ENCODE measurements around the gene ZMIZ1.

Gene ZMIZ1

DNA sequence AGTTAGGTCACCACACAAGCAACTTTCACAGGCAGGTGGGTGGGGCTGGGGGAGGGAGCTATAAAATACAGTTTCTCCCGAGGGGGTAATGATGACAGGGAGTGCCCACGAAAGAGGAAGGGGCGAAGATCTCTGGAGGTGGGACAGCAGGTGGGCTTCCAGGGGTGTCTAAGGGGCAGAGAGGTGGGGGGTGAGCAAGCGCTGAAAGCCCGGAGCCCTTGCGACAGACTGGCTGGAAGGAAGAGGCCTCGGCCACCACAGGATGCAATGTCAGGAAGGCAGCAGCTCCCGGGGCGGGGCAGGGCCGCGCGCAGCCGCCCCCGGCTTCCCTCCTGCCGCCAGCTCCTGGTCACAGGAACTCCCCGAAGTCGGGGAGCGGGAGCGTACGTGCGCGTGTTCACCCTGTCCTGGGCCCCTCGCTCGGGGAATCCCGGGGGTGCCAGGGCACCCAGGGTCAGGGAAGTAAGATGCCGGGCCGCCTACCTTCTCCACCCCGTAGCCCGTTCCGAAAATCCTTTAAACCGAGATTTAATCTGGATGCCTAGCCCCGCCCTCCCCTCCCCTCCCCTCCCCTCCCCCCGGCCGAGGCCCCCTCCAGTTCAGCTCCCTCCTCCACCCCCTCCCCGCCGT lies 173.3 kb downstream of the ZMIZ1 start:
- DNase-seq, result peak; percentile 61

DNA sequence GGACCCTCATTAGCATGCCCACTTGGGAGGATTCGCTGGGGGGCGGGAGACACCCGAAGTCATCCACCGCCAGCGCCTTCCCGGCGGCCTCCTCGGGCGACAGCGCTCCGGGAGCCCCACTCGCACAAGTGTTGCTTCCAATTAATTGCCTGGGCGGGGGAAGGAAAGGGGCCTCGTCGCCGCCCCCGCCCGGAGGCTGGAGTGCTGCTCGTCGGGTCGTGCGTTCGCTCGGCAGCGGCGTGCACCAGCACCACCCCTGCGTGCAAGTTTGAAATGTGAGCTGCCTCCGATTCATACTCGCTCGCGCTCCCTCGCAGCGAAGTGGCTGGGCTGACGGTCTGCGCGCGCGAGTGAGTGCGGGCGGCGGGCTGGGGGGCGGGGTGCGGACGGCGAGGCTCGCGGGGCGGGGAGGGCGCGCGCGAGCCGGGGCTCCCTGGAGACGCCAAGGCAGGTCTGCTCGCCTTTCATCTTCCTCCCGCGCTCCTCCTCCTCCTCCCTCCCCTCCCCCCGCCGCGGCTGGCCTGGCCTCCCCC lies 173.9 kb downstream of the ZMIZ1 start:
- peak; percentile 73 for DNase-seq

DNA sequence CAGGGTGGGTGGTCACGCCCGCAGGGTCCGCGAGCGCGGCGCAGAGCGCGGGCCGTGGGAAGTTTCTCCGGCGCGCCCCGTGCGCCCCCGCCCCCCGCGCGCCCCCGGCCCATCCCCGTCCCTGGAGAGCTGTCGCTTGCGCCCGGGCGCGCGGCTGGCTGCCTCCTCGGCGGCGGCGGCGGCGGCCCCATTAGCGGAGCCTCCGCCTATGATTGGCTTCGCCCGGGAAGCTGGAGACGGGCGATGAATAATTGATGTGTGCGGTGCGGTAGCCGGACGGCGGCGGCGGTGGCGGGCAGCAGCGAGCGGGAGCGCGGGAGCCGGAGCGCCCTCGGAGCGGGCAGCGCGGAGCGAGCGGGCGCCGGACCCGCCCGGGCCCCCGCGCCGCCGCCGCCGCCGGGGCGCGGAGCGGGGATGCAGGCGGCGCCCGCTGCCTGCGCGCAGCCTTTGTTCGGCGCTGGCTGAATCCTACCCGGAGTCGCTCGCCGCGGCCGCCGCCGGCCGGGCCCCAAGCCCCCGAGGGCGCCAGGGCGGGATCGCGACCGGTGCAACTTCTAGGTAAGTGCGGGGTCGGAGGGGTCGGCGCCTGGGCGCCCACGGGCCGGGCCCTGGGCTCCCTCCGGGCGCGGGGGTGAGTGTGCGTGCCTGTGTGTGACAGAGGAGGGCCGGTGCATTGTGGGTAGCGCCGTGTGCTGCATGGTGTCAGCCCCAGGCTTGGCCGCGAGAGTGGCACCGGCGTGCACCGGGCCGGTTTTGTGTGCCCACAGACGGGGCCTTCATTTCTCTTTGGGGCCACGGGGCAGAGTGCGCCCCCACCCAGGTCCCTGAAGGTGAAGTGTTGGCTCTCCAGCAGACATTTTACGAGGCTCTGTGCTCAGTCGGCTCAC lies 174.7 kb downstream of the ZMIZ1 start:
- peak; percentile 70 for DNase-seq

DNA sequence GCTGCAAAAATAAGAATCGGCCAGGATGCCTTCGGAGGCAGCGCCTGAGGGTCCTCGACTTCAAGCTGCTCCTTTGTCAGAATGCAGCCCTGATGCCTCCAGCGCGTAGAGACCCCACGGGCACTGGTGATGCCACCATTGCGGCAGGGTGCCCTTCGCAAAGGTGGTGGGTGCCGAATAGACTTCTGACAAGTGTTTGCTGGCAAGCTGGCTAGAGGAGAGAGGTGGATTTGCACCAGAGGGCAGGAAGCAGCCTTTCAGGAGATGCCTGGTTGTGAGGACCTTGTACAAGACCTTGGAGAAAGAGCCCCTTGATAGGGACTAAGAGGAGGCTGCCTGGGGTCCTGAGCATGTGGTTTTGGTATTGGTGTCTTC lies 175.3 kb downstream of the ZMIZ1 start:
- DNase-seq, result peak; percentile 45

DNA sequence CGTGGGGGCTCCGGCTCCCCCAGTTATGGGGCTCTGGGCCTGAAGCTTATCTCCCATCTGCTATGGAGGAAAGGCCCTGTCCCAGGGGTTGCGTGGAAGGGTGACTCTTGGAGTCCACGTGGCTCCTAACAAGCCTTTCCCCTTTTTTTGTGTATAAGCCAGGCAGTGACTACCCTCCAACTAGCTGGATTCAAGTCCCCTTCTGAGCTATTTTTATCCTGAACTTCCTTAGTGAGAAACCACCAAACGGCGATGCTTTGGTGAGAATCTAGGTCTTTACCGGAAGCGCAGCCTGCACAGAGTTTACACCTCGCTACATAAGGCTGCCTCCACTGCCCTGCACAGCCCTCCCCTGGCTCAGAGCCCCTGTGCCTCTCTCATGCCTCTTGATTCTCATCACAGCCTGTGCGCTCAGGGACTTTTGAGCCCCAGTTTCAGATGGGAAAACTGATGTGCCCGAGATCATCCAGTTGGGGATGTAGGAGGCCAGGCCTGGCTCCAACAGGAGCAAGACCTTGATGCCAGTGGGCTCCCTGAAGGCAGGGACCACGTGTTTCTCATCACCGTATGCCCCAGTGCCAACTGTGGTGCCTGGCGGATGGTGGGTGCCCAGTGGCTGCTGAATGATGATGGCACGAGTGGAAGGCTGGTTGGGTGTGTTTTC lies 176.2 kb downstream of the ZMIZ1 start:
- peak; percentile 56 for DNase-seq

DNA sequence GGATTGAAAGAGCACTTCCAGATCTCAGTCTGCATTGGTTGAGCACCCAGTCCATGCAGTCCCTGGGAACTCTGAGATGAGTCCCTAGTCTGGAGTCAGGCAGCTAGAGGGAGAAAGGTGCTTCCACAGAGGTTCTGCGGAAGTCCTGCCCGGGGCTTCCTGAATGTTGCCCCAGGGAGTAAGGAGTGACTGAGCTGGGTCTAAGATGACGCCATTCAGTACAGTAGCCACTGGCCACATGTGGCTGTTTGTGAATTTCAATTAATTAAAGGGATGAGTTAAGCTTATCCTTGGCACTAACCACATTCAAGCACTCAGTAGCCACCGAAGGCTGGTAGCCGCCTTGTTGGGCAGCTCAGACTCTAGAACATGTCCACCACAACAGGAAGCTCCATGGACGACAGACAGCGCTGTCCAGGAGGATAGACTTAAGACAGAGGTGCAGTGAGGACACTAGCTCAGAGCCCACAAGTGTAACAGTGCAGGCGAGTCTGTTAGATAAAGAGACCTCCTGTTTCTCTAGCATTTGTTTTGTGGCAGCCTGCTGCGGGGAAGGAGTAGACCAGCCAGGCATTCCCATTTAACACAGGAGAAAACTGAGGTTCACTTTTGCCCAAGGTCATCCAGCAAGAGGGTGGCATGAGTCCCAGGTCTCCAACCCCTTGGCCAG lies 176.9 kb downstream of the ZMIZ1 start:
- DNase-seq, result no peak

DNA sequence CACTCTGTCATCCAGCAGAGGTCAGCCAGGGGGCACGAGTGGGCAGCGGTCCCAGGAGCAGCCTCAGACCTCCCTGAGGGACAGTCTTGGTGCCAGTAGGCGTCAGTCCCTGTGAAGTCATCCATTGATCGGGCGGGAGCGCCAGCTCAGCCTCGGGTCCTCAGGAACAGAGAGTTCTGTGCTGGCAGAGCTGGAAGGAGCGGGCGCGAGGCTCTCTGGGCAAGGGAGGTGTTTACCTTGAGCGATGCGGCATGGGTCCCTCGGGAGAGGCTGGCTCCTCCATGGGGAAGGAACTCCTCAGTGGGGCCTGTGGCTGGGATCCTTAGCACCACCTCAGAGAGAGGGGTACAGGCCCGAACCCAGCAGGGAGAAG lies 177.4 kb downstream of the ZMIZ1 start:
- DNase-seq, result no peak

DNA sequence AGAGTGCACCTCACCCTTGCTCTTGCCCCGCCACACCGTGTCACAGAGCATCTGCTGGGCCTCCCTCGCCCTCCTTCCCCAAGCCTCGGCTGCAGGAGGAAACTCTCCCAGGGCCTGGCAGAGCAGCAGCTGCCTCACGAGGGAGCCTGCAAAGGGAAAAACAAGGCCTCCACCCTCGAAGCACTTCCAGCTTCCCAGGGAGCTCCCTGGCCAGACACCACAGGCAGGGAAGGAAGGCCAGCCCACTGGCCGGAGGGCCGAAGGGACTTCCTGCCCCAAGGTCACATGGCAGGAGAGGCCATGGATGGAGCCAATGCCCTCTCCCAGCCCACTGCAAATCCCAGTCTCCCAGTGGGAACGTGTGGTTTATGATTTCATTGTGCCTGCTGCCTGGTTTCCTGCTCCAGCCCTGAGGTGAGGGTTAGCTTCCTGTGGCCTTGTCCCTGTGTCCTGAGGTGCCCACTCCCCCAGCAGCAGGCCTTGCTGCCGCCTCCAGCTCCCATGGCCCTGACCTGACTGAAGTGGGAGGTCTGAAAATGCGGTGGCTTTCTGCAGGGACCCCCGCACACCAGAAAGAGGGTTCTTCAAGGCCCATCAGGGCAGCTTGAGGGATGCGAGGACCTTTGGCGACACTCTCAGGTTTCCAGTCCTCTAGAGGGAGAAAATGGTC lies 178.0 kb downstream of the ZMIZ1 start:
- DNase-seq, result no peak

DNA sequence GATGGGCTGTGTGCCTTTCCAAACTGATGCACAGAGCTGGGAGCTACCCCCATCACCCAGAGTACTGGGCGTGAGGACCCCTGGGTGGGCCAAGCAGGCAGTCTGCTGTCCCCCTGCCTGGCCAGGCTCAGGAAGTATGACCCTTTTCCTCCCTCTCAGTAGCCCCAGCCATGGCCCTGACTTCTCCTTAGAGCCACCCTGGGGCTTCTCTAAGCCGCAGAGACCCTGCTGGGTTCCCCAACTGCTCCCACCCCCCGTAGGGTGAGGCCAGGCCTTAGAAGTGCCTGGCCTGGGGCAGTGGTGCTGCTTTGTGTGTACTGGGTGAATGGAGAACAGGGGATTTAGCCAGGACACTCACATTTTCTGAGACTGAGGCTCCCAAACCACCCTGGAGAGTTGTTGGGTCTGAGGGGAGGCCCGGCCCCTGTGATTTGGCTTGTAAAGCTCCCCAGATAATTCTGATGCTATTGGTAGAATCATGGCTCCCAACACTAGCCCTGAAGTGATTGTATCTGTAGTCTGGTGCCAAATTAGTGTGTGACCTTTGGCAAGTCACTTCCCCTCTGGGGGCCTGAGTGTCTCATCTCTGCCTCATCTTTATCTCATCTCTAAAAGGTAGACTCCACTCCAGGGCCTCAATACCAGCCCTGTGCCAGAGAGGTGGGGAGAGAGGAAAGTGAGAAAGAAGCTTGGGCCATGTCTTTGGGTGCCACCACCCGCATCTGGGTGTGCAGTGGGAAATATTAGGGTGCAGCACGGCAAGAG lies 178.8 kb downstream of the ZMIZ1 start:
- DNase-seq, result no peak

DNA sequence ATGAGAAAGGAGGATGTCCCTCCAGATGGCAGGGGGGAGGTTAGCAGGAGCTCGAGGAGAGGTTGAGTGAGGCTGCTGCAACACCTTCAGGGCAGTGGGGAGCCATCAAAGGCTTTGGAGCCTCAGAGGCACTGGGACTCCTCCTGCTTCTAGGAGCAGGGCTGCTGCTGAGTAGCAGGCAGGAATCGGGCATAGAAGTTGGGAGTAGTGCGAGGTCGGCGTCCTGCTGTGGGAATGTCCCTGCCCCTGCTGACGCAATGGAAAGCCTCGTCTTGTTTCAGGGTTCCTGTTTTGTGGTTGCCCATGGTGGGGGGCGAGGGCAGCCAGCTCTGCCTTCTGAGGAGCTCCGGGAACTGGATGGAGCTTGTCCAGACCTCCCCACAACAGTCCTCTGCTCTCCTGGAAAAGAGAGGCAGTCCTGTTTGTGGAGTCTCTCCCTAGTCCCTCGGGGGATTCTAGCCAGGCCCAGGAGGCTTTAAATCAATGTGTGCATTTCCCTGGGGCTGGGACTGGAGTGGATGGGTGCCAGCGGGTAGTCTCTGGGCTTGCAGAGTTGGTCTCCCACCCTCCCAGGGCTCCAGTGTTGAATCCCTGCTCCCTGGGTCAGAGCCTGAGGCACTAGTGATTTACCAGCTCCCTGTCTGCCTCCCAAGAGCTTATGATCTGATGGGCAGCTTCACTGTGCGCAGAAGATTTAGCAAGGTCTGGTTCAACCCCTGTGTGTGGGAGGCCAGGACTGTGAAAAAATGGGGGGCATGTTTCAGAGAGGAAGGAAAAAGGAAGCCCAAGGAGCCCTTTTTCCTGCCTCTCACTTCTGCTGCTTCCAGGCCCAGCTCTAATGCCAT lies 179.8 kb downstream of the ZMIZ1 start:
- DNase-seq, result no peak

DNA sequence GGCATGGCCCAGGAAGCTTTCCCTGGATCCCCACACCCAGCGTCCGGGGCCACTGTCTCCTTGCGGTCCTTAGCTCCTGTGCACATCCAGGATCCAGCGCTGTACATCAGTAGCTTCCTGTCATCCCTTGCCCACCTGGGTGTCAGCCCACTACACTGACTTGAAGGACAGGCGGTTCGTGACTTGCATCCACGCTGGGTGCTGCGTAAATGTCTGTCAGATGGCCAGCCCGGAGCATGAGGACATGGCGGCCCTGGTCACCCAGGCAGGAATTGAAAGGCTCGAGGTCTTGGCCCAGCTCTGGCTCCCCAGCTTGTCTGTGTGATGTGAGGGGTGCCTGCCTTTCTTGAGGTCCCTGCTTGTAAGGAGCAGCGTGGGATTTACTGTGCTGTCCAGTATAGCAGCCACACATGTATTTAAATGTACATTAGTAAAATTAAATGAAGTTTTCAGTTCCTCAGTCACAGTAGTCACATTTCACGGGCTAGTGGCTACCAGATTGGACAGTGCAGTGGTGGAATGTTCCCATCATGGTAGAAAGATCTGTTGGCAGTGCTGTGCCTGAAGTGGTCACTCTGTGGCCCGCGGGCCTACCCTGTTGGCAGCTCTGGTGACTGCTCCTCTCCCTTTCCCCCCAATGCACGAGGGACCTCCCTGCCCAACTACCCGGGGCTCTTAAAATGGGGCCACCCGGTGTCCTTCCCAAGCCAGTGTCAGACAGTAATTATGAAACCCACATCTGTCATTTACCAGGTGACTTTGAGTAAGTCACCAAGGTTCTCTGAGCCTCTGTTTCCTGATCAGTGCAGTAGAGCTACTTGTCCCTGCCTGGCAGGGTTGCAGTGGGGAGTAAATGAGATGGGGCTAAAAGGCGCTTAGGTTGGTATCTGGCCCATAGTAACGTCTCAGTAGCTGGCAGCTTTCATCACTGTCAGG lies 180.7 kb downstream of the ZMIZ1 start:
- no peak for DNase-seq

DNA sequence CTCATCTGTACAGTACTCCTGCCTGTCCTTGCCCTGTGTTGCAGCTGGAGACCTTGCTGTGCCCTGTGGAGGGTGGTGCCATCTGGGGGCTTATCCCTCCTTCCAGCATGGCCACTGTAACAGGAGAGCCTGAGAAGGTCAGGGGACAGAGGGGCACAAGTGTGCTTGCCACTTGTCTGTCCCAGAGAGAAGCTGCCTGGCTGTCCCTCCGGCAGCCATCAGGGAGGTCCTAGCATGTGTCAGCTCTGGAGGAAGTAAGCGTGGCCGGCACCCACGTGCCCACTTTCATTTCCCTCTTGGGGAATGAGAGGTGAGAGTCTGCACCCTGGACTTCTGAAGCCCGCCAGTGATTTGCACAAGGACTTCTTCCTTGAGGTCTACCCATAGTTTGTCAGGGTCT lies 181.5 kb downstream of the ZMIZ1 start:
- DNase-seq, result no peak

DNA sequence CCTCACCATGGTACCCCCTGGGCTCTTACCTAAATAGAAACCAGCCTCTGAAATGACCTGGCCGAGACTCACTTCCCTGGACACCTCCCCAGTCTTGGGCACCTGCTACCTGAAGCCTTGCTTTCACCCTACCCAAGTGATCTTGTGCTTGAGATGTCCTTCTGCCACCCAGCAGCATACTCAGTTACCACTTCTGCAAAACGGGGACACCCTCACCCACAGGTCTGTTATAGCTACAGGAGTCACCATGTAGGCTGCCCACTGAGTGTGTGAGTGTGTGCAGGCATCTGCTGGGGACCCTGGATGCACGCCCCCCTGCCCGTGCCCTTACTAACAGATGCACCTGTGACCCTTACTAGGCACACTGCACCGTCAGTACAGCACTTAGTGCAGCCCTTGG lies 183.7 kb downstream of the ZMIZ1 start:
- no peak for DNase-seq

DNA sequence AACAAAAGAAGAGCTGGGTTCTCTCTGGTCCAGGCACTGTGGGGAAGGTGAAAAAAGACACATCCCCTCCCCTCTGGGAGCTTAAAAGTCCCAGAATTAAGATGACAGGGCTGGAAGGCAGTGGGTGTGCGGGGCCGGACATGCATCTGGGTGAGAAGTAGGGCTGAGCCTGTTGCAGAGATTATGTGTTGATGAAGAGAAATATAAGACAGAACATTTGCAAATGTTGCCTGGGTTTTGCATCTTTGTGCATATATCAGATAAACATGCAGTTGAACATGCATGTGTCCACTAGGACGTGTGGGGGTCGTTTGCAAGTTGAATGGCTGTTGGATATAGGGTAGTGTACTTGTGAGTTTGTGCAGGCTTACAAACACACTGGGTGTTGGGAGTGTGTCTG lies 184.2 kb downstream of the ZMIZ1 start:
- no peak for DNase-seq

DNA sequence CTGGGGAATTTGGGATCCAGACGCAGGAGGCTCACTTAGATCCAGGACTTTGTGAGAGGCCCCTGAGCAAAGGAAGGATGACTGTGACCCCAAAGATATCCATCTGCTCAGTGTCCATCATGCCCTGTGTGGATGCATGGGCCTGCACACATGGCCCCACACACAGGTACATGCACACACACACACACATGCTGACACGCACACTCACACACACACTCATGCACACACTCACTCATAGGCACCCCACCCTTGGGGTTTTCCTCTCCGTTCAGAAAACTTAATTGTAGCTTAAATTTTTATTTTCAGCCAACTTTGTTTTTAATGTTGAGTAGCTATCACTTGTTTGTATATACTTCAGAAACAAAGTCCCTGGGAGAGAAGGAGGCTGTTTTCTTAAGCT lies 184.9 kb downstream of the ZMIZ1 start:
- DNase-seq, result no peak

DNA sequence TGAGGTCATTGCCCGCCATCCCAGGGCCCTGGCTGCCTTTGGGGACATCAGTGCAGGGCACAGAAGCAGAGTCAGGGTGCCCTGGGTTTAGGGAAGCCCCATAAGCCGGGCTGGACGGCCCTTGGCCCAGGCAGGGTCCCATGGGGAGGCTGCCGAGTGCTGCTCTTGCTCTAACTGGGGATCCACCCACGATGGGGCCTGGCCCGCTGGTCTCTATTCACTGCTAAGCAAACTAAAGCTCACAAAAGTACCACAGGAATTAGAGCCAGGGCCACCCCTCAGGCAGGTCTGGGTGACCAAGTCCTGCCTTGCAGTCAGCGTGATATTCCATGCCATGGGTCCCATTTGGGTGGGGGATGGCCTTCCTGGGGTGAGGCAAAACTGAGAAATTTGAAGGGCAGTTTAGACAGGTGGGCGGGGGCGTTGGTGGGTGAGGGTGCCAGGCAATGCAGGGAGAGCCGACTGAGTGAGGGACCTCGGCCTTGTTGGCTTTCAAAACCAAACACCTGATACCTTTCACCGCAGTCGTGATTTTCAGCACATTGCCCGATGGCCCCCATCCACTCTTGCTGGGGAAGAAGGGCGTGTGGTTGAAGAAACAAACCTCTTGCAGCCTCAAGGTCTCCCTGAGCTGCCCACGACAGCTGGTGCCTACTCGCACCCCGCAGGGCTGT lies 185.7 kb downstream of the ZMIZ1 start:
- no peak for DNase-seq

DNA sequence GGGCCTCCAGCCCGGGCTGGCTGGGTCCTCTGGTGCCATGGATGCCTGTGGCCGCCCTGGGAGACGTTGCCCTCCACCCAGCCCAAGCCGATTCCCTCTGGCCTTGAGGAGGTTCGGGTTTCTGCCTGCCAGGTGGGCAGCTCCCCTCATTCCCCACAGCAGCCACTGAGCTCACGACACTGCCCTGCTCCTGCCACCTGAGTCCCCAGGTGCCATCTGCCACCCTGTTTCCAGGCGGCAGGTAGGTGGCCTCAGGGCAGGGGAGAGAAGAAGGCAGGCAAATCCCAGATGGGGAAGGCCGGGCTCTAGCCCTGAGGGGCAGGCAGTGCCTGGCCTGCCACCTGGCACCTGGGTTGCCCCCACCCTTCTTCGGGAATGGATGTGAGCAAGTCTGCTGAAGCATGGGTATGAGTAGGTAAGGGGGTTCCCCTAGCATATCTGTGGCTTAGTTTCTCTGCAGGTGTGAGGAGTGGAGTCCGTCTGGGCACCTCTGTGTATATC lies 186.3 kb downstream of the ZMIZ1 start:
- no peak for DNase-seq

DNA sequence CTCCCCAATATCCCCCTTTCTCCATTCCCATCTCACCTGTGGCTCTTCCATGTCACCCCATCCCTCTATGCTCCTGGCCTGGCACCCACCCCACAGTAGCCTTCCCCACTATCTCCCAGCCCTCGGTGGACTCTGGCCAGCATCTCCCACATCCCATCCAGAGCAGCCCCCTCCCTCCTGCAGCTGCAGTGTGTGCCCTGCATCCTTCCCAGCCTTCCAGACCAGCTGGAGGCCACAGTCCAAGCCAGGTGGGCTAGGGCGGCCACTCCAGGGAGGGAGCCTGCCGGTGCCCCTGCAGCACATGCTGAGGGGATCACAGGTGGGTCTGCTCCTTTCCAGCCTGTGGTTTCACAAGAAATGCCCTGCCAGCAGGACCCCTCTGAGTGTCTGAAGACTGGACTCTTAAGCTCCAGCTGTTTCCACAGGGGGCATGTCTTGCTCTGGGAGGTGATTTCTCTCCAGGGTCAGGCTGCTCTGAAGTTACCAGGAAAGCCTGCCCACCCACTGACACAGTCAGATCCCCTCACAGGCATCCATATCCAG lies 187.6 kb downstream of the ZMIZ1 start:
- no peak for DNase-seq

DNA sequence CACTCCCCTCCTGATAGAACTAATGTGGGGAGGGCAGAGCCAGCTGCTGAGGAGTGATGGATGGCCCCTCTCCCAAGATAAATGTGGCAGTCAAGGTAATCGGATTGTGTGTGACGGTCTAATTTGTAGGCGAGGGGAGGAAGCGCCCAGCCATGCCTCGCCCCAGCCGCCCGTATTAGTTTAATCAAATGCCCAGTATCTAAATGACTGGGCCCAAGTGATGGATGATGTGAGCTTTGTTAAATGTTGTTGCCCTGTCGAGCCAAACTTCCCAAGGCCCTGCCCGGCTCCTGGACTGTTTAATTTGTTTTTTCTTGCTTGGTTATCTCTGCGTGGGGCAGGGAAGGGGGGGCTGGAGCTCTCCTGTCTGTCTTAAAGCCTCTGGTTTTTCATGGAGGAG lies 190.1 kb downstream of the ZMIZ1 start:
- no peak for DNase-seq

All from NK-92 treated with Interleukin-12 subunit alpha and Interleukin-12 subunit beta, amount 100 ng/mL, for 24 hours (cell line).